GM06990 (cell line): Measurements from ENCODE around the gene EARS2.

ENCODE experiments used
- DNase-seq: peaks from one replicate; pipeline ENCODE4 v3.0.0-alpha.2; 2011; ENCODE audit not compliant: insufficient read length; ENCODE audit errors: extremely low read depth
- H3K27me3 ChIP-seq: replicated peaks from 2 replicates; pipeline ENCODE4 v1.6.0; 2011; ENCODE audit warnings: low read length; ENCODE audit not compliant: control insufficient read depth, insufficient read depth
- H3K36me3 ChIP-seq: 2 replicates; pipeline ENCODE4 v1.5.1; 2011; ENCODE audit warnings: low read length; ENCODE audit not compliant: control insufficient read depth, insufficient read depth
- H3K4me3 ChIP-seq: replicated peaks from 2 replicates; pipeline ENCODE4 v1.5.1; 2011; ENCODE audit warnings: low read depth, mild to moderate bottlenecking, control low read depth, low read length
- TF ChIP-seq, protein P1 (sequence below): IDR thresholded peaks from 2 replicates; pipeline ENCODE4 v1.5.1; 2011; ENCODE audit warnings: low read length, control low read depth, mild to moderate bottlenecking, inconsistent platforms; ENCODE audit not compliant: insufficient read depth, poor library complexity, severe bottlenecking

The EARS2 gene

DNA sequence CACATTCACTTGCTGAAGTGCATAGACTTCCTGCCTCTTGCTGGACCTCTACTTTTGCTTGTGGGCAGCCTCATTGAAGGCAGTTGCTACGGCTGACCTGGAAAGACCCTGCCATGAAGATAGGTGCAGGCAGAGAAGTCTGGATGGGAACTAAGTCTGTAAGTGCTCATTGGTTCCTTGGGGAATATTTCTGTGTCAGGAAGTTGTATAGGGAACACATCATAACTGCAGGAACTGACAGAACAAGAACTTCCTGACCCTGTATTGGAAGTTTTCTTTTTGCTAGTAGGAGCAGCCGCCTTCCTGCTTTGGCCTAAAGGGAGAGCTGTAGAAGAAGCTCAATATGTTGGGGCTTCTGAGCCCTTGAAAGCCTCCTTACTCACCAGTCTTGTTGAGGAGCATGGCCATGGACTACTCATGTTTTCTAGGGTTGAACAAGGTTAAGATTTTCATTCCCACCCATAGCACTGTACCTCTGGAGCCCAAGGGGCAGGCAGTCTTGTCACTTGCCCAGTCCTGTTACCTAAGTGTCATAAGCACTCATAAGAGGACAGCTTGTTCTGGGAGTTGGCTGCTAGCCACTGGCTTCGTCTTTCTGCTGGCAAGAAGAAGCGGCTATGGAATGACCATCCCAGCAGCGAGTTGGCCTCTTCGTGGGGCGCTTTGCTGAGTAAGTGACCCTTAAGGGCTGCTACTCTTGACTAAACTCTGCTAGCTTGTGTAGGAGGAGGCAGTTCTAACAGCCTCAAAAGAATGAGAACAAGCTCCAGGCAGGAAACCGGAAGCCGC, 7.6 kb upstream of the EARS2 start:
- H3K4me3 ChIP-seq, result no peak overlapping the region
- TF ChIP-seq, protein P1, sequence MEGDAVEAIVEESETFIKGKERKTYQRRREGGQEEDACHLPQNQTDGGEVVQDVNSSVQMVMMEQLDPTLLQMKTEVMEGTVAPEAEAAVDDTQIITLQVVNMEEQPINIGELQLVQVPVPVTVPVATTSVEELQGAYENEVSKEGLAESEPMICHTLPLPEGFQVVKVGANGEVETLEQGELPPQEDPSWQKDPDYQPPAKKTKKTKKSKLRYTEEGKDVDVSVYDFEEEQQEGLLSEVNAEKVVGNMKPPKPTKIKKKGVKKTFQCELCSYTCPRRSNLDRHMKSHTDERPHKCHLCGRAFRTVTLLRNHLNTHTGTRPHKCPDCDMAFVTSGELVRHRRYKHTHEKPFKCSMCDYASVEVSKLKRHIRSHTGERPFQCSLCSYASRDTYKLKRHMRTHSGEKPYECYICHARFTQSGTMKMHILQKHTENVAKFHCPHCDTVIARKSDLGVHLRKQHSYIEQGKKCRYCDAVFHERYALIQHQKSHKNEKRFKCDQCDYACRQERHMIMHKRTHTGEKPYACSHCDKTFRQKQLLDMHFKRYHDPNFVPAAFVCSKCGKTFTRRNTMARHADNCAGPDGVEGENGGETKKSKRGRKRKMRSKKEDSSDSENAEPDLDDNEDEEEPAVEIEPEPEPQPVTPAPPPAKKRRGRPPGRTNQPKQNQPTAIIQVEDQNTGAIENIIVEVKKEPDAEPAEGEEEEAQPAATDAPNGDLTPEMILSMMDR, result no peak
- DNase-seq, result no peak
- H3K36me3 ChIP-seq, result peaks cover 32% of the 10 kb centered on the region
- H3K27me3 ChIP-seq, result no peaks in the 10 kb centered on the region

DNA sequence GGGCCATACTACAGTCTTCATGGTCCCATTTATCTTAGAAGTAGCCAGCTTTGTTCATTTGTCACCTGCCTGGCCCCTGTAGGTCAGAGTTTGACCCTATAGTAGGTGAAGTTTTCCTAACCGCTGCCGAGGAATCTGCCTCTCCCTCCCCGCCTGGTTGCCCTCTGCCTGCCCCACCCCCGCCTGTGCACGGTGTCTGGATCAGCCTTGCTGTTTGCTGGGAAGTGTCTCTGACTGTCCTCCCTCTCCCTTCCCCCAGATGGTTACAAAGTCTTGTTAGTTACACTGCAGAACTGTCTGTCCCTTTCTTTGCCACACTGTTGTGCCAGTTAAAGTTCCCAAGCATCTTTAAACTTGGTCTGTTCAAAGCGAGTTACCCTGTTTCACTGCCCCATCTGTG, 6.0 kb upstream of the EARS2 start:
- Histone ChIP-seq H3K4me3 (no peak overlapping the region), H3K27me3 (no peaks in the 10 kb centered on the region), H3K36me3 (peaks cover 33% of the 10 kb centered on the region)
- DNase-seq, result no peak
- TF ChIP-seq, protein P1, result no peak

DNA sequence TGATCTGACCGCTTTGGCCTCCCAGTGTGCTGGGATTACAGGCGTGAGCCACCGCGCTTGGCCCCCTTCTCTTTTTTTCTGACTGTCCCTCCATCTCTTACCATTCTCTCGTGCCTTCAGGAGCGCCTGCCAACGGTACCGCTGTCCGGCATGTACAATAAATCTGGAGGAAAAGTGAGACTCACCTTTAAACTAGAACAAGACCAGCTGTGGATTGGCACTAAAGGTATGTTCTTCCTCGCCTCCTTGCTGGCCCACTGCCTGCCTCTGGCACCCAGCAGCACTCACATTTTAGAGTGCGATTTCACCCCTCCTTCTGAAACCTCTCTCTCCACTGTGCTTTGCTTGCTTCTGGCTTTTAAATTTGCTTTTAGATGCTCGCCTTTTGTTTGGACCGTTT, 5.4 kb upstream of the EARS2 start:
- no peak overlapping the region for H3K4me3 ChIP-seq
- TF ChIP-seq, protein P1, result no peak
- no peaks in the 10 kb centered on the region for H3K27me3 ChIP-seq
- H3K36me3 ChIP-seq, result peaks cover 29% of the 10 kb centered on the region
- DNase-seq, result no peak

DNA sequence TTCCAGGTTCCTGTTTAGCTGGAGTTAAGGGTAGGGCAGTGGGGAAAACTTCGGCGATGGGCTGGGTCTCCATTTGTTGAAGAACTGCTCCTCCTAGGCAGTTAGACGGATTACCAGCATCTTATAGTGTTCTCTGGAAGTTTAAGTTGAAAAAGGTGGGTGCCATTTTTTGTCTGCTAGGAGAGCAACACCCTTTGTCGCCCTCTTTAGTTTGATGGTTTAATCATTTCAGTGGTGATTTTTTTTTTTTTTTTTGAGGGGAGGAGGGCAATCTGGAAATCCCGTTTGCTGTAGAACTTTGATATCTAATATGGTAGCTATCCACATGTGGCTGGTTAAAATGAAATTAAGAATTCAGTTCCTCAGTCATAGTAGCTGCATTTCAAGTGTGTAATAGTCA, 4.4 kb upstream of the EARS2 start:
- TF ChIP-seq, protein P1, result no peak
- Histone ChIP-seq H3K4me3 (no peak overlapping the region), H3K36me3 (peaks cover 27% of the 10 kb centered on the region), H3K27me3 (no peaks in the 10 kb centered on the region)
- no peak for DNase-seq

DNA sequence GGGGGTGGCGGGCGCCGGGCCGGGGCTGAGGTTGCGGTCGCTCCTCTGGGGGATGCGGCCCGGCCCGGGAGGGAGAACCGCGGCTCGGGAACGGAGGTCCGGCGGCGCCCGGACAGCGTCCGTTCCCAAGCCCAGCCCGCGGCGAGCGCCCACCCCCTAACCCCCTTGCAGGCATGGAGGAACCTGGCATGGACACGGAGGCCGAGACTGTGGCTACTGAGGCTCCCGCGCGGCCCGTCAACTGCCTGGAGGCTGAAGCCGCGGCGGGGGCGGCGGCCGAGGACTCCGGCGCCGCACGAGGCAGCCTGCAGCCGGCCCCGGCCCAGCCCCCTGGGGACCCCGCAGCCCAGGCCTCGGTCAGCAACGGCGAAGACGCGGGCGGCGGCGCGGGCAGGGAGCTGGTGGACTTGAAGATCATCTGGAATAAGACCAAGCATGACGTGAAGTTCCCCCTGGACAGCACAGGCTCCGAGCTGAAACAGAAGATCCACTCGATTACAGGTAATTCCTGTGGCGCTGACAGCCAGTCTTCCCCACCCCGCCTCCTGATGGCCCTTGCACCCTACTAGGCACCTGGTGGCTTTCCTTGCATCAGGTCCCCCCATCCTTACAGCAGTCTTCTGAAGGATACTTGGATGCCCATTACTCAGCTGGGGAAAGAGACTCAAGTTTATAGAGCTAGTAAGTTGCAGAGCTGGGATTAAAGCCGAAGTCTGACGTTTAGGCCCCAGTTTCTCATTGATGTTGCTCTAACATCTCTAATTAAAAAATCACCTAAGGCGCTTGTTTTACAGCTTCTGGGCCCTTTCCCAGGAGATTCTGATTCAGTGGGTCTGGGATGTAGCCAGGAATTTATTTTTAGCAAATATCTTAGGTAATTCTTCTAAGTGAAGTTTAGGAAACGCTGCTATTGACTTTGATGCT, 891 bp upstream of the EARS2 start:
- Histone ChIP-seq H3K27me3 (no peaks in the 10 kb centered on the region), H3K36me3 (peaks cover 16% of the 10 kb centered on the region), H3K4me3 (peak overlapping the region; percentile 75)
- TF ChIP-seq, protein P1, result no peak
- DNase-seq, result no peak
